ENCODE data around the gene SLC25A41.

- TF ChIP-seq POLR2A (IDR thresholded peaks at IDR 0.05; ENCODE audit: insufficient read depth in 1 of 2, low read depth in 2 of 2, low read length in 2 of 2) (no peak), ZBTB40 (IDR thresholded peaks at IDR 0.05) (no peak), ZBTB40 (CRISPR knock-in tag; IDR thresholded peaks at IDR 0.05) (no peak), ZNF407 (CRISPR knock-in tag; IDR thresholded peaks at IDR 0.05; ENCODE audit: not compliant biosample characterization) (no peak), RAD51 (IDR thresholded peaks at IDR 0.05; ENCODE audit: borderline replicate concordance) (no peak), KLF15 (CRISPR knock-in tag; IDR thresholded peaks at IDR 0.05; ENCODE audit: borderline replicate concordance) (no peak), CTCF (CRISPR knock-in tag; IDR thresholded peaks at IDR 0.05) (no peak), SIN3A (IDR thresholded peaks at IDR 0.05; ENCODE audit: borderline replicate concordance, low read depth, low read length) (no peak), POLR2AphosphoS2 (IDR thresholded peaks at IDR 0.05; ENCODE audit: low read depth, low read length) (no peak)
Measured at GRCh38 chr19:6452223-6452614, 18.7 kb upstream of the SLC25A41 start.

All from HepG2 (cell line).